Right forelimb (tissue), 1 donor: Measurements from ENCODE around the gene DTX1.
"Not testable (repeated sequence)": the region's sequence is repeated elsewhere in the genome, so short reads cannot be mapped to it uniquely, and the experiment has no call there.

Source experiments
- DNase-seq: peaks from one replicate; pipeline ENCODE4 v3.0.0-alpha.2; 2018

Gene DTX1

DNA sequence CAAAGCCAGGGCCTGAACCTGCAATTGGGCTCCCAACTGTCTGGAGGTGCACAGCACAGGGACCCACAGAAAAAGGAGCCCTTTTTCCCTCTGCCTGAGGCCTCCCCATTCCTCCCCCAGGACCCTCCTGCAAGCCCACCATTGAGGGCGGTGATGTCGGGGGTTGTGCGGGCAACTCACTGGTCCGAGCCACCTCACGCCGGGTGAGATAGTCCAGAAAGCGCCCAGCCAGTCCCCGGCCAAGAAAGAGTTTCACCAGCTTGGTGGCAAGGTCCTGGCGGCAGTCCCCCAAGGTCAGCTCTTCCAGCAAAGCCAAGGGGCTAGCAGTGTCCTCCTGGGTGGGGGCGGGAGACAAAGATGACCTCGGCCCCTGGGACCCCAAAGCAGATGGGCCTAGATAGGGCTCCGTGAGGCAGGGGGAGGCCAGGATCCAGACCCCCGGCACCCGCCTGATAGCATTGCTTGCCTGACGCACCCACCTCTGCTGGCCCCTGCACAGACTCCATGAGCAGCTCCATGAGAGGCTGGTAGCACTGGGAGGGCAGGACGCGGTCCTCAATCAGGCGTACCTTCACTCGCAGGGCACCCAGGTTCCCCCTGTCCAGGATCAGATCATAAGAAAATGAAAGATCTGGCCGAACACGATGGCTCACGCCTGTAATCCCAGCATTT lies 59.1 kb downstream of the DTX1 start:
- DNase-seq, result no peak

DNA sequence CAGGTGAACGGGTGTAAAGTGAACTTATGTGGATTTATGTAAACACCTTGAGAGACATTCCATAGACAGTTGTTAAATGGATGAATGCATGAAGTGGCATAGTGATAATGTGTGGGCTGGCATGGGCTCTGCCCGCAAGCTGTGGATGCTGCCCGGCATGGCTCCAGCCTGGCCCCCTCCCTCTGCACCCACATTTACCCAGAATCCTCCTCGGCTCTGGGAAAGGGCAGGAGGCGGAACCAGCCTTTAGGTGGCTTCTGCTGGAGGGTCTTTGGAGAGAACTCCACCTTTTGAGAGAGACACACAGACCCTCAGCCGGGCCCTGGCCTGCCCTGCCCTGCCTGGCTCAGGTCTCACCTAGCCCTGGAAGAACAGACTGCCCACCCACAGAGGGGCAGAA lies 60.3 kb downstream of the DTX1 start:
- no peak for DNase-seq

- not testable (repeated sequence) for DNase-seq
Measured at GRCh38 chr12:113117684-113118083, 61.2 kb downstream of the DTX1 start.

DNA sequence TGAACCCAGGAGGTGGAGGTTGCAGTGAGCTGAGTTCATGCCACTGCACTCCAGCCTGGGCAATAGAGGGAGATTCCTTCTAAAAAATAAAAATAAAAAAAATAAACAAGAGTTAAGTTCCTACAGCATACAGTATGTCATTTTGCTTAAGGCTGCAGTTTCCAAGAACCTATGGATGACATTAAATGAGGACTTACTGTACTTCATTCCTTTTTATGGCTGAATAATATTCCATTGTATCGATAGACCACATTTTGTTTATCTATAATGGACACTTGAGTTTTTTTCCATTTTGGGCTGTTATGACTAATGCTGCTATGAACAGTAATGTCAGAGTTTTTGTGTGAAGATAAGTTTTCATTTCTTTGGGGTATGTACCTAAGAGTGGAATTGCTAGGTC lies 61.6 kb downstream of the DTX1 start:
- no peak for DNase-seq

- no peak for DNase-seq
Measured at GRCh38 chr12:113119980-113120669, 63.6 kb downstream of the DTX1 start.

DNA sequence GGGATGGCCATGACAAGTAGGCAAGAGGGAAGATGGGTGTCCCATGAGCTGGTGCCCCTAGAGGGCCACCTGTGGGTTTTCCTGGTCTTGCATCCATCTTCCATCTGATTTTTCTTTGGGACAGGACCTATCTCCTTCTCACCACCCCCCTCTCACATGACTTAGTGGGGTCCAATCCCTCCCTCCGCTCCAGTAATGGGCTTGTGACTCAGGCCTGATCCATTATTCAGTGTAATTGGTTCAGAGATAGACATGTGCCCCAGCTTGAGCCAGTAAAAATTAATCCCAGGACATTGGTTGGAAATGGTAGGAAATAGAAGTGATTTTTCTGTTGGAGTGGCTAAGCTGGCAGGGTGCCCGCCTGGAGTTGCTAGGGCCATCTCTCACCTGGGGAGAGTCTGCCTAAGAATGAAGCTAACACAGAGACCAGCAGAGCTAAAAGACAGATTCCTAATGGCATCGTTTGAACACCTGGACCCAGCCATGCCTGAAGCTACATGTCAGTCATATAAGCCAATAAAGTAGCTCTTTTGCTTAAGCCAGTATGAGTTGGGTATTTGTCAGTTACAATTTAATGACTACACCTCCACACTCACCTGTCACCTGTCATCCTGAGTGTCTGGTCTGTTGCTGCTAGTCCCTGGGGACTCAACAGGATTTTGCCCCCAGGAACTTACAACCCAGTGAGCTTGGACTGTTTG lies 64.3 kb downstream of the DTX1 start:
- no peak for DNase-seq

- no peak for DNase-seq
Measured at GRCh38 chr12:113127791-113128199, 71.3 kb downstream of the DTX1 start.

DNA sequence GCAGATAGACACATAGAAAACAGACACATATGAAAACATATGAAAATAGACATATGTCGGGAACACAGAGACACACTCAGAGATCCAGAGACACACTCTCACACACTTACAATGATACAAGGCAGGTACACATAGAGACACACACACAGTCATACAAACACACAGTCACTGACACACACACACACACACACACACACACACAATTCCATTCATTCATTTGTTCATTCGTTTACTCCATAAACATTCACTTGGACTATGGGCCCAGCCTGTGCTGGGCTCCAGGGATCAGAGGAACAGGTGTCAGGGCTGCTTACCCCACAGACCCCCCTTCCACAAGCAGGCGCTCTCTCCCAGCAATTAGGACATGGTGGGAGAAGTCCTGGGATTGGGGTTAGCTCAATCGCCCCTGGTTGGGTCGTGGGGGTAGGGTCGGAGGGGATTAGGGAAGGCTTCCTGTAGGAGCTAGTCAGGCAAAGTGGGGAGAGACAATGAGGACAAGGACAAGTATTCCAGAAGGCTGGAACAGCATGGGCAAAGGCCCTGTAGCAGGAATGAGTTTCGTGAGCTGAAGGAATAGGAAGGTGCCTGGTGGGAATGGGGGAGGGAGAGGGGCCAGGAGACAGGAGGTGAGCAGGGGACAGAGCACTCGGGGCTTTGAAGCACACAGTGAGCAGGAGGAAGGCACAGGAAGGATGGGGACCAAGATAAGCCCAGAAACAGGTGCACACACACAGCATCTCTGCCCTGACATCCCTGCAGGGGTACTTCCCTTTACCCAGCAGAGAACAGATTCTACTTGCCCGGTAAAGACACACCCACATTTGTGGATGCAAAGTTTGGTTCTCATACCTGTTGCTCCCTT lies 72.5 kb downstream of the DTX1 start:
- DNase-seq, result no peak

GRCh38 chr12:113129664-113130456 lies 73.3 kb downstream of the DTX1 start:
- DNase-seq, result no peak

- no peak for DNase-seq
Measured at GRCh38 chr12:113130457-113131135, 74.1 kb downstream of the DTX1 start.

DNA sequence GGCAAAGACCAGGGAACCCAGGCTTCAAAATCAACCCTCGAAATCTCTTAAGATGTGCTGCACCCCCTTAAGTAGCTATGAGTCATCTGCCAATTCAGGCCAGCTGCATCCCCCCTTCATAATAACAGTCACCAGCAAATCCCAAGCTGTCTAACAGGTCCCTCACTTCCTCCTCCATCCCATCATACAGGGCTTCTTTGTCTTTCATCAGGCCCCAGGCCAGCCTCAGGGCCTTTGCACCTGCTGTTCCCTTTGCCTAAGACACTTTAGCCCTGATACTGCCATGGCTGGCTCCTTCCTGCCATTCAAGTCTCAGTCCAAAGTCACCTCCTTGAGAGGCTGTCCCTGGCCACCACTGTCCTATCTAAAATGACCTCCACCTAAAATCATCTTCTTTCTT lies 75.0 kb downstream of the DTX1 start:
- DNase-seq, result no peak

GRCh38 chr12:113133036-113133435 lies 76.5 kb downstream of the DTX1 start:
- no peak for DNase-seq

GRCh38 chr12:113133666-113134065 lies 77.1 kb downstream of the DTX1 start:
- no peak for DNase-seq

DNA sequence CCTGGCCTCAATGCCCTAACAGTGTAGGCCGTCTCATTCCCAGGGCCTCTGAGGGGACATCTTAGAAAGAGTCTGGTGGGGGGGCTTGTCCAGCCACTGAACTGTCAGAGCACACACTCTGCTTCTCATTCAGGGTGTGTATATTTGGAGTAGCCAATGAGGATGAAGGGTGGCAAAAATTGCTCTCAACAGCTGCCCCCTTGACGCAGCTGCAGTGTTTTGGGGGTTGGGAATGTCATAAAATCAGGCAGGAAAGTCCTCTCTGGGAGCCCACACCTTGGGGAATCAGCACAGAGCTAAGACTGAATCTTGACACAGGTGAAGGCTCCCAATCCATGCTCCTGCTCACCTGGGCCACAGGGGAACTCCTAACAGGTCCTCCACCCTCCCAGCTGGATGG lies 77.5 kb downstream of the DTX1 start:
- no peak for DNase-seq

DNA sequence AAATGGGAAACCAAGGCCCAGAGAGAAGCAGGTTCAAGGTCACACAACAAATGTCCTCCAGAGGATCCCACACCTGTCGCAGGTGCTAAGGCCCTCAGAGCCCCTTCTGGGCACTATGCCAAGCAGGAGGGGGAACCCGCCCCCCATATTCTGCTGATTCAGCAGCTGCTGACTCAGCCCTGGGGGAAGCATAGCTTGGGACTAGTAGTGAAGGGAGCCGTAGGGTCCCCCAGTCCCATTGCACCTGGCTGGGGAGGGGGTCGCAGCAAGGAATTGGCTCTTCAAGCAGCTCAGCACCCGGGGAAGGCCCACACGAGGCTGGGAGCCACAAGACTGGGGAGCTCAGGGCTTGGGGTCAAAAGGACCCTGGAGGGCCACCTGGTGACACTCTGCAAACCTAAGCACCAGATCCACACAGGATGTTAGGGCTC lies 78.0 kb downstream of the DTX1 start:
- no peak for DNase-seq

DNA sequence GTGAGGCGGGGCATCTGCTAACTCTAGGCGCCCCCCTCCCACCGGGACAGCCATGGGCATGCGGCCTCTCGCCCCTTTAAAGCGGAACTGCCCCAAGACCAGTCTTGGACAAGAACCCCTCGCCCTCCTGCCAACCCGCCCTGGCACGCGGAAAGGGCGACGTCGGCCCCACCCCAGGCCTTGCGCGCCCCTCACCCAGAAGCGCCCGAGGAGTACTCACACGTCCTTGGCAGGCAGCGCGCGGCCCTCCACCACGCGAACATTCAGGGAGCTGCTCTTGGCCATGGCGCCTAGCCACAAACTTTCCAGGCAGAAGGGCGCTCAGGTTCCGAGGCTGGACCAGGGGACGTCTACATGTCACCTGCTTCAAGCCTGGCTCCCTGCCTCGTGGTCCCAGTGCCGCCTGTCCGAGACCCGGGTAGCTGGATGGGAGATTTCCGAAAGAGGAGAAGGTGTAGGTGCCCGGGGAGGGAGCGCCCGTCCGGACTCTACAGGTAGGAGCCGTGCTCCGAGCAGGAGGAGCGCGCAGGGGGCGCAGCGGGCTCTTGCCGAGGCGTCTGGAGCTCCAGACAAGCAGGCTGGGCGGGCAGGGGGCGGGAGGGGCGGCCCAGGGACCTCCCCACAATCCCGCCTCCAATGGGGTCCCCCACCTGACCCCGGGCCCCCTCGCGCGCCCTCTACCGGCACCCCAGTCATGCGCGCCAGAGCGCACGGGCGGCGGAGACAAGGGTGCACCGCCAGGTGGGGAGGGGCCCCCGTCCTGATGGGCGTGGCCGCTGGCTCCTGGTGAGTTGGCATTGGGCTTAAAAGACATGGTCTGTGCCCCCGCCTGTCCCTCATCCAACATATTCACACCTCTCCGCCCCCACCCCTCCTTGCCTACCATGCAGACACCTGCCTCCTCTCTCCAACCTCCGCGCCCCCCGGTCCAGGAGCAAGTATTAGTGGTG lies 78.9 kb downstream of the DTX1 start, which contains the start of gene RASAL1:
Gene RASAL1, minus strand, starts transcription at position 584 of the 950 bp plus-strand sequence. Its CDS starts 299 bp downstream, at position 285.
- no peak for DNase-seq

DNA sequence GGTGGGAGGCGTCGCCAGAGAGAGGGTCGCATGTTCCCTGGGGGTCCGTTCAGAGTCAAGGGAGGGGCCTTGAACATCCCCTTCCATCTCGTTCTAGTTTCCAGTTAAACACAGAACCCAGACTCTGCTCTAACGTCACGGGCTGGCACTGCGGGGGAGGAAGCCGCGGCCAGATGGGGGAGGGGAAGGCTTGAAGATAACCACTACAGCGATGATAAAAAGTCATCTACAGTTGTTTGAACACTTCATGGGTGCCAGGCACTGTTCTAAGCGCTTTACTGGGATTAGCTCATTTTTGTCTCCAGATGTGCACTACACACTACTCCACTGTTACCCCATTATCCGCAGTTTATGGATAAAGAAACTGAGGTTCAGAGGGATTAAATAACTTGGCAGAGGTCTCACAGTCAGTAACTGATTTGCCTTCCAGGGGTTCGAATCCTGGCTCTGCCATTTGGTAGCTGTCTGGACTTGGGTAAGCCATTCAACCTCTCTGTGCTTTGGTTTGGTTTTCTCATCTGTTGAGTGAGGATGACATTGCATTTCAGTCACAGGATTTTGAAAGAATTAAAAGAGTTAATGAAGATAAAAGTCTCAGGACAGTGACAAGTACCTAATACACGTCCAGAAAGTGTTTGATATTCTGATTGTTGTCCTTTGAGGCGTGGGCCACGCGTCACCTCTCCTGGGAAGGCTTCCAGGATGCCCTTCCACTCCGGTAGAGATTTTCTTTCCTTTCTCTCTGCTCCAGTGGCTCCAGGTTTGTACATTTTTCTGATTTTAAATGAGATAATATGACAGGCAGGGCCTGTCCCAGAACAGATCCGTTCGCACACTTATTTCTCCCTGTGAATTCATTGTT lies 79.8 kb downstream of the DTX1 start:
- DNase-seq, result no peak

- DNase-seq, result no peak
Measured at GRCh38 chr12:113136990-113137511, 80.5 kb downstream of the DTX1 start.
